NCI-H1048 (cell line): ENCODE measurements around the gene DOK5.

ENCODE experiments used
- DNase-seq: peaks from one replicate; lab custom pipeline; 2025; lab: John Stamatoyannopoulos, UW

Gene DOK5

GRCh38 chr20:54514028-54514607 is 38.7 kb downstream of the DOK5 start:
- no peak for DNase-seq

GRCh38 chr20:54515793-54516628 is 40.6 kb downstream of the DOK5 start:
- no peak for DNase-seq

GRCh38 chr20:54517241-54517975 is 42.0 kb downstream of the DOK5 start:
- no peak for DNase-seq

GRCh38 chr20:54524849-54525248 is 49.5 kb downstream of the DOK5 start:
- DNase-seq: no peak

- DNase-seq: no peak
Measured at GRCh38 chr20:54525916-54526590, 50.7 kb downstream of the DOK5 start.

GRCh38 chr20:54526801-54527200 is 51.4 kb downstream of the DOK5 start:
- DNase-seq: no peak

GRCh38 chr20:54532573-54532972 is 57.2 kb downstream of the DOK5 start:
- no peak for DNase-seq

GRCh38 chr20:54534101-54534500 is 58.7 kb downstream of the DOK5 start:
- DNase-seq: no peak

- no peak for DNase-seq
Measured at GRCh38 chr20:54535033-54535432, 59.6 kb downstream of the DOK5 start.

GRCh38 chr20:54535746-54536145 is 60.4 kb downstream of the DOK5 start:
- no peak for DNase-seq

GRCh38 chr20:54539521-54540046 is 64.2 kb downstream of the DOK5 start:
- no peak for DNase-seq

GRCh38 chr20:54543369-54543768 is 68.0 kb downstream of the DOK5 start:
- no peak for DNase-seq

GRCh38 chr20:54545676-54546358 is 70.4 kb downstream of the DOK5 start:
- no peak for DNase-seq

GRCh38 chr20:54548849-54549248 is 73.5 kb downstream of the DOK5 start:
- DNase-seq: no peak

- no peak for DNase-seq
Measured at GRCh38 chr20:54549658-54550326, 74.4 kb downstream of the DOK5 start.

GRCh38 chr20:54550776-54551396 is 75.5 kb downstream of the DOK5 start:
- DNase-seq: no peak

- no peak for DNase-seq
Measured at GRCh38 chr20:54554006-54554405, 78.6 kb downstream of the DOK5 start.

- no peak for DNase-seq
Measured at GRCh38 chr20:54555150-54555549, 79.8 kb downstream of the DOK5 start.

GRCh38 chr20:54556406-54556805 is 81.0 kb downstream of the DOK5 start:
- no peak for DNase-seq

- no peak for DNase-seq
Measured at GRCh38 chr20:54557806-54558590, 82.6 kb downstream of the DOK5 start.
